NOMO-1 (cell line): Measurements from ENCODE around the gene ATP10A.
"Not testable (repeated sequence)": the region's sequence is repeated elsewhere in the genome, so short reads cannot be mapped to it uniquely, and the experiment has no call there.

ENCODE experiments used
- DNase-seq, 2 experiments: peaks; one replicate each; lab custom pipeline; 2025; ENCODE audit not compliant: unreplicated experiment in 2 of 2; lab: John Stamatoyannopoulos, UW

Gene ATP10A

GRCh38 chr15:25776071-25776746 lies 86.9 kb downstream of the ATP10A start:
- DNase-seq, result no peak

GRCh38 chr15:25775317-25775912 lies 87.7 kb downstream of the ATP10A start:
- no peak for DNase-seq

DNA sequence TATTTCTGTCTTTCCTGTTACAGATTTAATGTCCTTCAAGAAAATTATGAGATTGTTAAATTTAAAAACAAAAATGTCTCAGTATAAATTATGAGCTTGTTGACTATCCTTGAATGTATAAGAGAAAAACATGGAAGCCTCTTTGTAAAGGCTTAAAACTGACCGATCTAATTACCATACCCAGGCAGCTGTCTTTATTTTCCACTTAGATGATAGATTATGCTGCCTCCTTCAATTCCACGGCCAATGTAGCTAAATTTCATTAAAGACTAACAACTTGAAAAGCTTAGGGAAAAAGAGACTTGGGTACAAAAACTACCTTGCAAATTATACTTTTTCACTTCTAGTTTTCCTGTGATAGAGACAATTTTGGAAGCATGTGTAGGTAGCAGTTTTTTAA lies 88.3 kb downstream of the ATP10A start:
- no peak for DNase-seq

DNA sequence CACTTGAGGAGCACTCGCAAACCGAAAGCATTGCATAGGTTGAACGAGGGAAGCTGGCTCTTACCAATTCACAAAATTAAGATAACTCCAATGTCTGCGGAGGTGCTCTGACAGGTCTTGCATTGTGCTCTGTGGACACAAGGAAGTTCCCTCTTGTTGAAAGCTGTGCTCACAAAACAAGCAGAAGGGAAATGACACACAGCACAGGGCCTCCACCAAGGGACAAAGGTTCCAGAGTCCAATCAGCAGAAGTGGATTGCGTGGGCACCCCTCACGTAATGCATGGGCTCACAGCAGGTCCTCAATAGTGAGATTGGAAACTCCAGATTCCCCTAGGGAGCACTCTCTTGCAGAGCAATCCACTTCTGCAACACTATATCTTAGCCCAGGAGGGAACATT lies 89.9 kb downstream of the ATP10A start:
- DNase-seq, result peak; percentile 26 to 77

GRCh38 chr15:25772500-25772899 lies 90.6 kb downstream of the ATP10A start:
- DNase-seq, result no peak

DNA sequence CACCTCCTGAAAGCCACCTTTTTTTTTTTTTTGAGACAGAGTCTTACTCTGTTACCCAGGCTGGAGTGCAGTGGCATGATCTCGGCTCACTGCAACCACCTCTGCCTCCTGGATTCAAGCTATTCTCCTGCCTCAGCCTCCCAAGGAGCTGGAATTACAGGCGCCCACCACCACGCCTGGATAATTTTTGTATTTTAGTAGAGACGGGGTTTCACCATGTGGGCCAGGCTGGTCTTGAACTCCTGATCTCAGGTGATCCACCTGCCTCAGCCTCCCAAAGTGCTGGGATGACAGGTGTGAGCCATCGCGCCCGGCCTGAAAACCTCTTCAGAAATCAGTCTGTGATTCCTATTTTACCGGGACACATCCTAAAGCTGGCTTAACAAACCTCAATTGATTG lies 91.4 kb downstream of the ATP10A start:
- not testable (repeated sequence) for DNase-seq

- no peak for DNase-seq
These were observed 91.8 kb downstream of the ATP10A start for GRCh38 chr15:25771338-25771706.

GRCh38 chr15:25770618-25771337 lies 92.3 kb downstream of the ATP10A start:
- no peak for DNase-seq

GRCh38 chr15:25770031-25770430 lies 93.1 kb downstream of the ATP10A start:
- DNase-seq, result no peak

GRCh38 chr15:25768271-25768670 lies 94.9 kb downstream of the ATP10A start:
- DNase-seq, result no peak

DNA sequence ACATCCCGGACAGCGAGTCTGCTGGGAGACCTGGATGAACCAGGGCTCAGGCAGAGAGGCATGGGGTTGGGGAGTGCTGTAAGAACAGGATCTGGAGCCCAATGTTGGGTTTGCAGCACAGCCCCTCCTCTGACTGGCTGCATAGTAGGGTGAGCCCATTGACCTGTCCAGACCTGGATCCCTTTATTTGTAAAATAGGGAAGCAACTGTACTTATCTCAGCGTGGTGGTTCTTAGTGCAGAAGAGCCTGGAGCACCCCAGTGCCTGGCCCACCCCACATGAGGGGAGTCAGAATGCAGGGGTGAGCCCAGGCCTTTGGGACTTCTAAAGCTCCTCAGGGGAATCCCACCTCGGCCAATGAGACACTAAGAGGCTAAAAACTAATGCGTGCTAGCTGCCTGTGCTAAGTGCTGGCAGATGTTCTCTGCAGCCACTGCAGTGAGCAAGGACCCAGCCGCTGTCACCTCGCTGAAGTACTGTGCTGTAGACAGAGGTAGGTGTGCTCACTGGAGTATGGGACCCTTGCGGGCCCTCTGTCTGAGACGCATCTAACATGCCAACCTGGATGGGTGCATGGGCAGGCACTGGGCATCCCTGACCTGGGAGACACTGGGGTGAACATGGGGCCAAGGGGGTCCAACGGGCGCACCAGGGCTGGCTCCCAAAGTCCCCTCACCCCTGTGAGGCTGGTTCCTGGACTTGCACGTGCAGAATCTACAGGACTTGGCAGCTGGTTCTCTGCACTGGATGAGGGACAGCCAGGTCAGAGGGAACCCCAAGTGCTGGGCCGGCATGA lies 95.6 kb downstream of the ATP10A start:
- DNase-seq, result no peak

- DNase-seq, result no peak
These were observed 96.7 kb downstream of the ATP10A start for GRCh38 chr15:25766417-25766816.

- no peak for DNase-seq
These were observed 98.0 kb downstream of the ATP10A start for GRCh38 chr15:25764980-25765735.

- no peak for DNase-seq
These were observed 99.2 kb downstream of the ATP10A start for GRCh38 chr15:25763954-25764353.

GRCh38 chr15:25763331-25763751 lies 99.8 kb downstream of the ATP10A start:
- no peak for DNase-seq

GRCh38 chr15:25761971-25762662 lies 101.0 kb downstream of the ATP10A start:
- peak; percentile 77 to 91 for DNase-seq

- DNase-seq, result no peak
These were observed 103.7 kb downstream of the ATP10A start for GRCh38 chr15:25759421-25759820.

DNA sequence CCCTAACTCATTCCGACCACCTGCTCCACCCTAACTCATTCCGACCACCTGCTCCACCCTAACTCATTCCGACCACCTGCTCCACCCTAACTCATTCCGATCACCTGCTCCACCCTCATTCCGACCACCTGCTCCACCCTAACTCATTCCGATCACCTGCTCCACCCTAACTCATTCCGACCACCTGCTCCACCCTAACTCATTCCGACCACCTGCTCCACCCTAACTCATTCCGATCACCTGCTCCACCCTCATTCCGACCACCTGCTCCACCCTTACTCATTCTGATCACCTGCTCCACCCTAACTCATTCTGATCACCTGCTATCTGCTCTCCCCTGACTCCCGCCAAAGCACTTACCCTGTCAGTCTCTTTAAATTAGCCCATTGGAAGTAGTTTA lies 104.5 kb downstream of the ATP10A start:
- not testable (repeated sequence) for DNase-seq

- no peak for DNase-seq
These were observed 119.4 kb downstream of the ATP10A start for GRCh38 chr15:25743548-25744275.
